ENCODE measurements around the gene NEDD9.

DNA sequence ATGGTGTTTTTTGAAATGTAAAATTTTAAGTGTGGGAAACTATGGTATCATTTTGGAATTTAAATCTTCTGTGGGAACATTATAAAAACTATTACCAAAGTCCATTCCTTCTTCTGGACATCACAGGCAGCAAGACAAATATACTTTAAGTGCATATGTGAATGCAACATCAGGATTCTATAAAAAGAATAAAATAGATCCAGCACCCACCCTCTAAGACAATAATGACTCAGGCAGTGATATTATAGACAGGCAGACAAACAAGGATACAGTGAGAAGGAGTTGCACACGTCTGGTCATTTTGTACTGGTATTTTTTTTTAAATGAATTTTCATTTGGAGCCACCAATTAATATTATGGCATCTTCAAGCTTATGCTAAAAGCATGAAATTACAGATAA, 21.1 kb upstream of the NEDD9 start:
- TF ChIP-seq, protein P1, sequence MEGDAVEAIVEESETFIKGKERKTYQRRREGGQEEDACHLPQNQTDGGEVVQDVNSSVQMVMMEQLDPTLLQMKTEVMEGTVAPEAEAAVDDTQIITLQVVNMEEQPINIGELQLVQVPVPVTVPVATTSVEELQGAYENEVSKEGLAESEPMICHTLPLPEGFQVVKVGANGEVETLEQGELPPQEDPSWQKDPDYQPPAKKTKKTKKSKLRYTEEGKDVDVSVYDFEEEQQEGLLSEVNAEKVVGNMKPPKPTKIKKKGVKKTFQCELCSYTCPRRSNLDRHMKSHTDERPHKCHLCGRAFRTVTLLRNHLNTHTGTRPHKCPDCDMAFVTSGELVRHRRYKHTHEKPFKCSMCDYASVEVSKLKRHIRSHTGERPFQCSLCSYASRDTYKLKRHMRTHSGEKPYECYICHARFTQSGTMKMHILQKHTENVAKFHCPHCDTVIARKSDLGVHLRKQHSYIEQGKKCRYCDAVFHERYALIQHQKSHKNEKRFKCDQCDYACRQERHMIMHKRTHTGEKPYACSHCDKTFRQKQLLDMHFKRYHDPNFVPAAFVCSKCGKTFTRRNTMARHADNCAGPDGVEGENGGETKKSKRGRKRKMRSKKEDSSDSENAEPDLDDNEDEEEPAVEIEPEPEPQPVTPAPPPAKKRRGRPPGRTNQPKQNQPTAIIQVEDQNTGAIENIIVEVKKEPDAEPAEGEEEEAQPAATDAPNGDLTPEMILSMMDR (optimal IDR thresholded peaks at IDR 0.05 in 1 of 3, IDR thresholded peaks at IDR 0.05 in 1 of 3, conservative IDR thresholded peaks at IDR 0.05 in 1 of 3; ENCODE audit: extremely low read depth in 1 of 3, insufficient read depth in 2 of 3, low read length in 3 of 3) = no peak
- TF ChIP-seq EZH2 (IDR thresholded peaks at IDR 0.05; ENCODE audit: low read length) = no peak
